ENCODE results near the gene EHF.

The EHF gene

GRCh38 chr11:34625576-34625975 lies 4.7 kb downstream of the EHF start:
- DNase-seq (ENCODE audit: low read depth) = no peak

- DNase-seq (ENCODE audit: low read depth) = no peak
These were observed 5.5 kb downstream of the EHF start for GRCh38 chr11:34626393-34626792.

GRCh38 chr11:34627197-34627596 lies 6.3 kb downstream of the EHF start:
- DNase-seq (ENCODE audit: low read depth) = no peak

GRCh38 chr11:34629711-34630110 lies 8.8 kb downstream of the EHF start:
- no peak for DNase-seq (ENCODE audit: low read depth)

GRCh38 chr11:34630544-34630943 lies 9.7 kb downstream of the EHF start:
- DNase-seq (ENCODE audit: low read depth) = no peak

- DNase-seq (ENCODE audit: low read depth) = no peak
These were observed 10.4 kb downstream of the EHF start for GRCh38 chr11:34631297-34631696.

- DNase-seq (ENCODE audit: low read depth) = no peak
These were observed 10.8 kb downstream of the EHF start for GRCh38 chr11:34631737-34632104.

- no peak for DNase-seq (ENCODE audit: low read depth)
These were observed 11.4 kb downstream of the EHF start for GRCh38 chr11:34632105-34632791.

- no peak for DNase-seq (ENCODE audit: low read depth)
These were observed 12.7 kb downstream of the EHF start for GRCh38 chr11:34633640-34633989.

- peak; percentile 55 for DNase-seq (ENCODE audit: low read depth)
These were observed 13.2 kb downstream of the EHF start for GRCh38 chr11:34633990-34634693.

- no peak for DNase-seq (ENCODE audit: low read depth)
These were observed 13.8 kb downstream of the EHF start for GRCh38 chr11:34634694-34635062.

GRCh38 chr11:34636127-34636526 lies 15.2 kb downstream of the EHF start:
- DNase-seq (ENCODE audit: low read depth) = no peak

GRCh38 chr11:34637303-34637702 lies 16.4 kb downstream of the EHF start:
- no peak for DNase-seq (ENCODE audit: low read depth)

GRCh38 chr11:34638897-34639296 lies 18.0 kb downstream of the EHF start:
- no peak for DNase-seq (ENCODE audit: low read depth)

- DNase-seq (ENCODE audit: low read depth) = no peak
These were observed 18.7 kb downstream of the EHF start for GRCh38 chr11:34639545-34639944.

- DNase-seq (ENCODE audit: low read depth) = peak; percentile 32
These were observed 19.4 kb downstream of the EHF start for GRCh38 chr11:34640050-34640923.

- no peak for DNase-seq (ENCODE audit: low read depth)
These were observed 20.0 kb downstream of the EHF start for GRCh38 chr11:34640924-34641275.

GRCh38 chr11:34641456-34641855 lies 20.6 kb downstream of the EHF start:
- DNase-seq (ENCODE audit: low read depth) = no peak

- no peak for DNase-seq (ENCODE audit: low read depth)
These were observed 21.2 kb downstream of the EHF start for GRCh38 chr11:34642001-34642554.

GRCh38 chr11:34642873-34643272 lies 22.0 kb downstream of the EHF start:
- no peak for DNase-seq (ENCODE audit: low read depth)

GRCh38 chr11:34643311-34643710 lies 22.4 kb downstream of the EHF start:
- no peak for DNase-seq (ENCODE audit: low read depth)

GRCh38 chr11:34643846-34644245 lies 23.0 kb downstream of the EHF start:
- DNase-seq (ENCODE audit: low read depth) = no peak
